Upper lobe of left lung (tissue), 4 donors: ENCODE measurements around the gene STYK1.

Experiments
- EP300 ChIP-seq, 4 donors: sonication (generic); formaldehyde crosslinking; IDR thresholded peaks; one replicate each; pipeline ENCODE4 v1.5.1; 2017; ENCODE audit warnings: antibody characterized with exemption in 4 of 4, control low read depth in 2 of 4
- POLR2AphosphoS5 ChIP-seq, 2 donors: sonication (generic); formaldehyde crosslinking; IDR thresholded peaks; one replicate each; pipeline ENCODE4 v1.5.1; 2017; ENCODE audit warnings: antibody characterized with exemption in 2 of 2

GRCh38 chr12:10638728-10639127 lies 35.1 kb downstream of the STYK1 start:
- no peak for TF ChIP-seq EP300 (IDR thresholded peaks at IDR 0.05)
- no peak for TF ChIP-seq POLR2AphosphoS5 (IDR thresholded peaks at IDR 0.05)
